IMR-90 (cell line): ENCODE measurements around the gene ARPC1A. TPM values are rescaled to one million over a fixed set of nuclear protein-coding genes. Genes with fewer than 3 reads are reported as not detected.

Experiments
- ATAC-seq: fragments of 200-7000 bp; cut with Tn5 transposase; 2 replicates; pipeline ENCODE4 v1.9.1; 2020; ENCODE audit warnings: low read depth, mild to moderate bottlenecking, moderate library complexity
- BruUV-seq: library from RNA; stranded (reverse); fragments of 400-500 nt; replicated peaks from 2 replicates; lab custom pipeline; 2021; lab: Mats Ljungman, UMichigan
- CTCF ChIA-PET: fragments of 300-600 bp; formaldehyde crosslinking; extraction: SDS; loops from one replicate; lab custom pipeline; 2021; ENCODE audit warnings: antibody characterized with exemption; lab: Yijun Ruan, JAX
- POLR2A ChIA-PET: fragments of 300-600 bp; sonication (Branson Sonifier 250); formaldehyde crosslinking; loops from one replicate; lab custom pipeline; 2022; ENCODE audit warnings: antibody characterized with exemption; ENCODE audit not compliant: unreplicated experiment; lab: Charles Lee
- DNase-seq: peaks from one replicate; pipeline ENCODE4 v3.0.0; 2013
- H2AFZ ChIP-seq: replicated peaks from 2 replicates; pipeline ENCODE3; 2013; ENCODE audit warnings: low read length, mild to moderate bottlenecking; ENCODE audit not compliant: poor library complexity
- H2AK5ac ChIP-seq: 2 replicates; pipeline ENCODE4 v1.6.1; 2013; ENCODE audit warnings: low read depth, low read length, inconsistent platforms
- H2AK9ac ChIP-seq: replicated peaks from 2 replicates; pipeline ENCODE3; 2013; ENCODE audit warnings: mild to moderate bottlenecking, low read depth, low read length, moderate library complexity; ENCODE audit not compliant: poor library complexity
- H2BK120ac ChIP-seq: 2 replicates; pipeline ENCODE4 v1.6.1; 2013; ENCODE audit warnings: low read depth, low read length, inconsistent platforms
- H2BK15ac ChIP-seq: 3 replicates; pipeline ENCODE4 v1.6.1; 2013; ENCODE audit warnings: low read depth, low read length, inconsistent platforms
- H2BK20ac ChIP-seq: 2 replicates; pipeline ENCODE4 v1.6.1; 2013; ENCODE audit warnings: low read depth, mild to moderate bottlenecking, inconsistent platforms, low read length, moderate library complexity
- H2BK5ac ChIP-seq: 2 replicates; pipeline ENCODE4 v1.6.1; 2013; ENCODE audit warnings: mild to moderate bottlenecking, low read depth, low read length, inconsistent platforms; ENCODE audit not compliant: poor library complexity, severe bottlenecking
- H3K14ac ChIP-seq: replicated peaks from 2 replicates; pipeline ENCODE4 v1.6.1; 2013; ENCODE audit warnings: low read depth, low read length, inconsistent platforms
- H3K18ac ChIP-seq: 2 replicates; pipeline ENCODE4 v1.6.1; 2013; ENCODE audit warnings: low read depth, low read length, control low read depth
- H3K23ac ChIP-seq: 2 replicates; pipeline ENCODE4 v1.6.1; 2013; ENCODE audit warnings: low read depth, low read length, inconsistent platforms
- H3K27ac ChIP-seq: 2 replicates; pipeline ENCODE4 v1.5.1; 2013; ENCODE audit warnings: mild to moderate bottlenecking, control low read depth, low read length; ENCODE audit not compliant: insufficient read depth
- H3K27me3 ChIP-seq: 2 replicates; pipeline ENCODE4 v1.6.1; 2013; ENCODE audit warnings: low read length; ENCODE audit not compliant: control insufficient read depth, insufficient read depth
- H3K36me3 ChIP-seq: 2 replicates; pipeline ENCODE4 v1.6.1; 2013; ENCODE audit warnings: low read length, mixed read lengths; ENCODE audit not compliant: control insufficient read depth, insufficient read depth
- H3K4ac ChIP-seq: 2 replicates; pipeline ENCODE4 v1.6.1; 2013; ENCODE audit warnings: low read depth, low read length, inconsistent platforms
- H3K4me1 ChIP-seq: 2 replicates; pipeline ENCODE4 v1.6.1; 2013; ENCODE audit warnings: low read length, mixed read lengths; ENCODE audit not compliant: control insufficient read depth, insufficient read depth
- H3K4me2 ChIP-seq: 2 replicates; pipeline ENCODE4 v1.6.1; 2013; ENCODE audit warnings: low read depth, mild to moderate bottlenecking, control low read depth, low read length, moderate library complexity
- H3K4me3 ChIP-seq: 2 replicates; pipeline ENCODE4 v1.5.1; 2013; ENCODE audit warnings: low read depth, mild to moderate bottlenecking, control low read depth, low read length, moderate library complexity; ENCODE audit not compliant: insufficient read depth
- H3K56ac ChIP-seq: 2 replicates; pipeline ENCODE4 v1.6.1; 2013; ENCODE audit warnings: low read length, inconsistent platforms; ENCODE audit not compliant: insufficient read depth; ENCODE audit errors: extremely low read depth
- H3K79me1 ChIP-seq, 2 experiments: 2 replicates each; pipeline ENCODE4 v1.6.1; 2013; ENCODE audit warnings: low read length in 2 of 2, inconsistent platforms in 1 of 2, low read depth in 1 of 2
- H3K9ac ChIP-seq: 2 replicates; pipeline ENCODE4 v1.6.1; 2013; ENCODE audit warnings: low read depth, low read length, control low read depth
- H3K9me1 ChIP-seq: 2 replicates; pipeline ENCODE4 v1.6.1; 2013; ENCODE audit warnings: low read length, inconsistent platforms; ENCODE audit not compliant: insufficient read depth
- H3K9me3 ChIP-seq: 2 replicates; pipeline ENCODE4 v1.6.1; 2013; ENCODE audit warnings: low read length; ENCODE audit not compliant: control insufficient read depth, insufficient read depth
- H4K20me1 ChIP-seq: 2 replicates; pipeline ENCODE4 v1.6.1; 2013; ENCODE audit warnings: low read length, inconsistent platforms; ENCODE audit not compliant: insufficient read depth
- H4K5ac ChIP-seq: 2 replicates; pipeline ENCODE4 v1.6.1; 2013; ENCODE audit warnings: mild to moderate bottlenecking, low read depth, low read length, control low read depth
- H4K8ac ChIP-seq, 2 experiments: 2 replicates each; pipeline ENCODE4 v1.6.1; 2013; ENCODE audit warnings: low read depth in 2 of 2, low read length in 2 of 2, control low read depth in 1 of 2, inconsistent platforms in 1 of 2
- H4K91ac ChIP-seq: 2 replicates; pipeline ENCODE4 v1.6.1; 2013; ENCODE audit warnings: low read depth, low read length, inconsistent platforms; ENCODE audit not compliant: insufficient read depth
- BHLHE40 ChIP-seq: fragments of 150-350 bp; IDR thresholded peaks from 2 replicates; pipeline ENCODE4 v1.6.1; 2016; ENCODE audit warnings: mild to moderate bottlenecking, low read depth, low read length
- CEBPB ChIP-seq: IDR thresholded peaks from 2 replicates; pipeline ENCODE4 v1.6.1; 2012; ENCODE audit warnings: low read depth, low read length, improper control_type of control experiment
- CHD1 ChIP-seq: IDR thresholded peaks from 2 replicates; pipeline ENCODE4 v1.6.1; 2012; ENCODE audit warnings: low read depth, low read length, improper control_type of control experiment
- CTCF ChIP-seq: conservative IDR thresholded peaks from 2 replicates; pipeline ENCODE4 v1.5.1; 2012; ENCODE audit warnings: mild to moderate bottlenecking, low read depth, low read length, improper control_type of control experiment
- ELK1 ChIP-seq: fragments of 150-350 bp; IDR thresholded peaks from 2 replicates; pipeline ENCODE4 v1.6.1; 2016; ENCODE audit warnings: low read depth, mild to moderate bottlenecking, low read length, moderate library complexity, borderline replicate concordance
- FOS ChIP-seq: fragments of 150-350 bp; IDR thresholded peaks from 2 replicates; pipeline ENCODE4 v1.6.1; 2016; ENCODE audit warnings: low read depth, low read length
- MAZ ChIP-seq: IDR thresholded peaks from 2 replicates; pipeline ENCODE4 v1.6.1; 2012; ENCODE audit warnings: low read depth, mild to moderate bottlenecking, low read length, improper control_type of control experiment, moderate library complexity, borderline replicate concordance
- RCOR1 ChIP-seq: IDR thresholded peaks from 2 replicates; pipeline ENCODE4 v1.6.1; 2012; ENCODE audit warnings: mild to moderate bottlenecking, low read length, improper control_type of control experiment; ENCODE audit not compliant: insufficient replicate concordance
- RFX5 ChIP-seq: IDR thresholded peaks from 2 replicates; pipeline ENCODE4 v1.8.0; 2012; ENCODE audit warnings: low read depth, mild to moderate bottlenecking, low read length, moderate library complexity
- SMC3 ChIP-seq: fragments of 150-350 bp; IDR thresholded peaks from 2 replicates; pipeline ENCODE4 v1.6.1; 2016; ENCODE audit warnings: low read depth, mild to moderate bottlenecking, antibody characterized with exemption, low read length, moderate library complexity
- USF2 ChIP-seq: fragments of 150-350 bp; IDR thresholded peaks from 2 replicates; pipeline ENCODE4 v1.6.1; 2017; ENCODE audit warnings: mild to moderate bottlenecking, antibody characterized with exemption, low read length, low read depth
- WGBS, 2 experiments: methylation state at CpG; one replicate each; pipeline versions ENCODE4 v1.1.5 to v1.1.7; 2013; ENCODE audit warnings: missing lambda C conversion rate in 2 of 2; ENCODE audit not compliant: insufficient read length in 1 of 2; ENCODE audit errors: extremely low coverage in 2 of 2; 5-methylcytosine and 5-hydroxymethylcytosine counted together
- dilution Hi-C: fragments of 300-500 bp; cut with HindIII; formaldehyde crosslinking; loops from one replicate; pipeline ENCODE4 v1.14.3; 2018; ENCODE audit warnings: low sequenced_read_pairs; ENCODE audit not compliant: unreplicated experiment
- in situ Hi-C: fragments of 300-500 bp; cut with MboI; formaldehyde crosslinking; loops from 3 replicates; pipeline ENCODE4 v1.14.3; 2019; ENCODE audit warnings: low sequenced_read_pairs, inconsistent platforms, mixed read lengths
- intact Hi-C: fragments of 100-400 bp; cut with micrococcal nuclease; formaldehyde crosslinking; loops from 2 replicates; pipeline ENCODE4 v1.10.0; 2022
- polyA plus RNA-seq, 3 experiments: library from polyadenylated mRNA; depleted of rRNA; stranded (reverse); fragments of >200 nt; gene quantifications; 2 replicates each; pipeline ENCODE4 v1.2.3, GENCODE V29; 2012; ENCODE audit warnings: low replicate concordance in 1 of 3
- total RNA-seq: library from RNA; depleted of rRNA; stranded (reverse); fragments of >200 nt; gene quantifications from 2 replicates; pipeline ENCODE4 v1.2.3, GENCODE V29; 2012

The ARPC1A gene
- total and polyA plus RNA-seq, 2 of the 4 experiments (the other 2 are of a cell fraction): 253 to 327 TPM

GRCh38 chr7:99397297-99397983 lies 71.7 kb downstream of the ARPC1A start:
- H3K79me1 ChIP-seq: peaks cover 14 to 63% of the 10 kb centered on the region in 2 experiments; a peak in 3 of 4 replicates
- POLR2A ChIA-PET: no interaction called here
- in situ Hi-C loops: no loop called here
- H2AK9ac ChIP-seq: no peak overlapping the region
- no peak overlapping the region for H2AFZ ChIP-seq
- no peak overlapping the region for H3K23ac ChIP-seq
- no peak overlapping the region for H3K18ac ChIP-seq
- H2BK5ac ChIP-seq: no peak overlapping the region
- no peak overlapping the region for H4K5ac ChIP-seq
- H3K9ac ChIP-seq: no peak overlapping the region
- BruUV-seq: no TSS peak
- H3K27ac ChIP-seq: no peak overlapping the region
- no peak overlapping the region for H2BK20ac ChIP-seq
- no peak overlapping the region for H4K91ac ChIP-seq
- dilution Hi-C loops: no loop called here
- intact Hi-C loops: no loop called here
- H3K4ac ChIP-seq: no peak overlapping the region
- H3K9me3 ChIP-seq: no peaks in the 10 kb centered on the region
- H3K56ac ChIP-seq: no peak overlapping the region; the same call in 1 of the 2 replicates
- no peak overlapping the region for H4K8ac ChIP-seq
- peaks cover 3% of the 10 kb centered on the region for H3K9me1 ChIP-seq
- H3K4me1 ChIP-seq: peaks cover 9% of the 10 kb centered on the region
- H3K4me3 ChIP-seq: no peak overlapping the region
- 88% methylated on average over 4 of the region's 18 CpGs; no CpG with 5 or more reads in 1 of the 2 experiments for WGBS, 2 experiments
- no peaks in the 10 kb centered on the region for H3K27me3 ChIP-seq
- CTCF ChIA-PET: interaction anchor here (0.6 kb wide), 1 partner anchor 12 kb away, joined by 4 read pairs; no protein-coding TSS in a partner anchor
- peaks cover 70% of the 10 kb centered on the region for H4K20me1 ChIP-seq
- H2BK120ac ChIP-seq: no peak overlapping the region
- TF ChIP-seq USF2 (no peak), FOS (no peak), BHLHE40 (no peak), RCOR1 (no peak), RFX5 (no peak), CHD1 (no peak), CTCF (no peak), CEBPB (no peak), MAZ (no peak), SMC3 (no peak), ELK1 (no peak)
- ATAC-seq: no peak
- no peak for DNase-seq
- no peak overlapping the region for H2BK15ac ChIP-seq
- H3K14ac ChIP-seq: no peak overlapping the region
- H2AK5ac ChIP-seq: no peak overlapping the region
- H3K36me3 ChIP-seq: peaks cover 76% of the 10 kb centered on the region
- H3K4me2 ChIP-seq: no peak overlapping the region
